OCI-LY3 (cell line): Measurements from ENCODE around the gene CDK12.
"Not testable (repeated sequence)": the region's sequence is repeated elsewhere in the genome, so short reads cannot be mapped to it uniquely, and the experiment has no call there.

Source experiments
- H2AFZ ChIP-seq: fragments of 200-600, 300-600 bp; shearing (Covaris generic); 2 replicates; pipeline ENCODE4 v1.6.0; 2014; ENCODE audit warnings: antibody characterized with exemption, low read depth, low read length
- H3K27ac ChIP-seq: fragments of 200-600, 300-600 bp; sonication (generic); 2 replicates; pipeline ENCODE4 v1.5.1; 2014; ENCODE audit warnings: mild to moderate bottlenecking, low read length, moderate library complexity, mixed read lengths
- H3K27me3 ChIP-seq: fragments of 200-600, 300-600 bp; sonication (generic); 2 replicates; pipeline ENCODE4 v1.6.1; 2014; ENCODE audit warnings: low read depth, low read length, mixed read lengths
- H3K36me3 ChIP-seq: fragments of 200-600, 300-600 bp; sonication (generic); replicated peaks from 2 replicates; pipeline ENCODE3; 2014; ENCODE audit warnings: low read depth, low read length, mixed read lengths
- H3K4me1 ChIP-seq: fragments of 300-600, 200-600 bp; sonication (generic); 2 replicates; pipeline ENCODE4 v1.6.1; 2014; ENCODE audit warnings: low read length, mixed read lengths
- H3K4me2 ChIP-seq: fragments of 200-600, 300-600 bp; sonication (generic); 2 replicates; pipeline ENCODE4 v1.6.1; 2014; ENCODE audit warnings: low read length, mixed read lengths
- H3K4me3 ChIP-seq: fragments of 300-600, 200-600 bp; sonication (generic); 2 replicates; pipeline ENCODE4 v1.5.1; 2014; ENCODE audit warnings: antibody characterized with exemption, mild to moderate bottlenecking, low read length, moderate library complexity
- H3K79me2 ChIP-seq: fragments of 300-600, 200-600 bp; shearing (Covaris generic); 2 replicates; pipeline ENCODE4 v1.6.1; 2014; ENCODE audit warnings: mild to moderate bottlenecking, low read length, mixed read lengths
- H3K9ac ChIP-seq: fragments of 300-600, 200-600 bp; shearing (Covaris generic); 2 replicates; pipeline ENCODE4 v1.6.0; 2014; ENCODE audit warnings: mild to moderate bottlenecking, low read length, moderate library complexity
- H3K9me3 ChIP-seq: fragments of 200-600, 300-600 bp; shearing (Covaris generic); 2 replicates; pipeline ENCODE4 v1.6.1; 2014; ENCODE audit warnings: low read length, mixed read lengths; ENCODE audit not compliant: insufficient read depth
- H4K20me1 ChIP-seq: fragments of 200-600, 300-600 bp; sonication (generic); 2 replicates; pipeline ENCODE4 v1.6.1; 2016; ENCODE audit warnings: low read length, mixed read lengths; ENCODE audit not compliant: insufficient read depth
- EZH2phosphoT487 ChIP-seq: fragments of 200-600 bp; shearing (Covaris generic); IDR thresholded peaks from 2 replicates; pipeline ENCODE4 v1.6.1; 2018; ENCODE audit warnings: antibody characterized with exemption, mixed run types, low read depth
- TF ChIP-seq, protein P1 (sequence below): fragments of 200-600, 300-600 bp; sonication (generic); IDR thresholded peaks from 2 replicates; pipeline ENCODE4 v1.5.1; 2014; ENCODE audit warnings: antibody characterized with exemption, low read length, low read depth

The CDK12 gene

DNA sequence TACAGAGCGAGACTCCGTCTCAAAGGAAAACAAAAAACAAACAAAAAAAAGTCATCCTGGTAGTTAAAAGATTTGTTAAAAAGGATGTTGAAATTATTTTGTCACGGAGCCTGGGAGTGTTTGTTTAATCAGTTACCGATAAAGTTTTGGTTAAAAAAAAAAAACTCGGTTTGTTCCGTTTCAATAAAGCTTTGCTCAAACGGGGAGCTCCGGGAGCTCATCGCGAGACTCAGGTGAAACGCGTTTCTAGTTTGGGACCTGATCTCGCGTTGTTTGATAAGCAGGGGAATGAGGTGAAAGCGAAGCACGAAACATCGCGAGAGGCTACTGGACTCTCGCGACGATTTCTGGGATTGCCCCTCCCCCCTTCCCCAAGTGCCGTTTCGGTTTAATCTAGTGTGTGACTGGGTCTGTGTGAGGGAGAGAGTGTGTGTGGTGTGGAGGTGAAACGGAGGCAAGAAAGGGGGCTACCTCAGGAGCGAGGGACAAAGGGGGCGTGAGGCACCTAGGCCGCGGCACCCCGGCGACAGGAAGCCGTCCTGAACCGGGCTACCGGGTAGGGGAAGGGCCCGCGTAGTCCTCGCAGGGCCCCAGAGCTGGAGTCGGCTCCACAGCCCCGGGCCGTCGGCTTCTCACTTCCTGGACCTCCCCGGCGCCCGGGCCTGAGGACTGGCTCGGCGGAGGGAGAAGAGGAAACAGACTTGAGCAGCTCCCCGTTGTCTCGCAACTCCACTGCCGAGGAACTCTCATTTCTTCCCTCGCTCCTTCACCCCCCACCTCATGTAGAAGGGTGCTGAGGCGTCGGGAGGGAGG, at the start of gene CDK12:
CDK12 (plus strand) TSS at position 374 of the 813 bp plus-strand sequence. CDS start 586 bp downstream, outside the sequence.
- peak within 1 kb of the TSS; percentile 97 for H3K4me2 ChIP-seq
- peak within 1 kb of the TSS; percentile 96 for H3K9ac ChIP-seq
- H3K4me3 ChIP-seq = peak within 1 kb of the TSS; percentile 95
- peak within 1 kb of the TSS; percentile 55 for H2AFZ ChIP-seq
- peaks cover 18% of the 10 kb centered on the region for H3K4me1 ChIP-seq
- peak within 1 kb of the TSS; percentile 91 for H3K27ac ChIP-seq
- no peaks in the 10 kb centered on the region for H3K9me3 ChIP-seq
- TF ChIP-seq, protein P1, sequence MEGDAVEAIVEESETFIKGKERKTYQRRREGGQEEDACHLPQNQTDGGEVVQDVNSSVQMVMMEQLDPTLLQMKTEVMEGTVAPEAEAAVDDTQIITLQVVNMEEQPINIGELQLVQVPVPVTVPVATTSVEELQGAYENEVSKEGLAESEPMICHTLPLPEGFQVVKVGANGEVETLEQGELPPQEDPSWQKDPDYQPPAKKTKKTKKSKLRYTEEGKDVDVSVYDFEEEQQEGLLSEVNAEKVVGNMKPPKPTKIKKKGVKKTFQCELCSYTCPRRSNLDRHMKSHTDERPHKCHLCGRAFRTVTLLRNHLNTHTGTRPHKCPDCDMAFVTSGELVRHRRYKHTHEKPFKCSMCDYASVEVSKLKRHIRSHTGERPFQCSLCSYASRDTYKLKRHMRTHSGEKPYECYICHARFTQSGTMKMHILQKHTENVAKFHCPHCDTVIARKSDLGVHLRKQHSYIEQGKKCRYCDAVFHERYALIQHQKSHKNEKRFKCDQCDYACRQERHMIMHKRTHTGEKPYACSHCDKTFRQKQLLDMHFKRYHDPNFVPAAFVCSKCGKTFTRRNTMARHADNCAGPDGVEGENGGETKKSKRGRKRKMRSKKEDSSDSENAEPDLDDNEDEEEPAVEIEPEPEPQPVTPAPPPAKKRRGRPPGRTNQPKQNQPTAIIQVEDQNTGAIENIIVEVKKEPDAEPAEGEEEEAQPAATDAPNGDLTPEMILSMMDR = no peak
- no peak for TF ChIP-seq EZH2phosphoT487
- peaks cover 36% of the 10 kb centered on the region for H4K20me1 ChIP-seq
- H3K79me2 ChIP-seq = peaks cover 51% of the 10 kb centered on the region
- H3K27me3 ChIP-seq = no peaks in the 10 kb centered on the region
- H3K36me3 ChIP-seq = peaks cover 24% of the 10 kb centered on the region

DNA sequence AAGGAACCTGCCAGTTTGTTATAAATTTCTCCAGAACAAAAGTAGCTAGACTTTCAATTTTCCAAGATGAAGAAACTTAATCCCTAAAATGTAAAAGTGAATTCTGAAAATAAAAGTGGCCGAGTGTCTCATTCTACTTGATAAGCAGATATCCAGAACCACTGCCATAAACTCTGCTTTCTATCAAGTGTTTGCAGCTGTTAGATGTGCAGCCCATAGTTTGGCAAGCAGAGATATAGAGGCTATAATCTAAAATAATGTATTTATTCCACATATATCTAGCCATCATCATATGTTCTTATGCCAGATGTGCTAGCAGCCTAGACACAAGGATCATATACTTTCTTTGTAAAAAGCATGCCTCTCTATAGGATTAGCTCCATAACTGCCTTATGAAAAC, 45.1 kb upstream of the CDK12 start:
- no peak overlapping the region for H2AFZ ChIP-seq
- no peaks in the 10 kb centered on the region for H4K20me1 ChIP-seq
- H3K9me3 ChIP-seq = no peaks in the 10 kb centered on the region
- H3K9ac ChIP-seq = no peak overlapping the region
- no peak overlapping the region for H3K4me2 ChIP-seq
- peaks cover 26% of the 10 kb centered on the region for H3K36me3 ChIP-seq
- H3K27me3 ChIP-seq = no peaks in the 10 kb centered on the region
- H3K79me2 ChIP-seq = no peaks in the 10 kb centered on the region
- no peaks in the 10 kb centered on the region; the same call in 1 of the 2 replicates for H3K4me1 ChIP-seq
- TF ChIP-seq, protein P1 = no peak
- TF ChIP-seq EZH2phosphoT487 = no peak
- no peak overlapping the region for H3K4me3 ChIP-seq
- no peak overlapping the region for H3K27ac ChIP-seq

- H3K9ac ChIP-seq = no peak overlapping the region
- no peaks in the 10 kb centered on the region for H3K9me3 ChIP-seq
- H3K27me3 ChIP-seq = no peaks in the 10 kb centered on the region
- H3K79me2 ChIP-seq = no peaks in the 10 kb centered on the region
- TF ChIP-seq EZH2phosphoT487 = no peak
- TF ChIP-seq, protein P1 = no peak
- no peaks in the 10 kb centered on the region for H3K4me1 ChIP-seq
- H3K27ac ChIP-seq = no peak overlapping the region
- no peak overlapping the region for H3K4me3 ChIP-seq
- H3K36me3 ChIP-seq = peaks cover 31% of the 10 kb centered on the region
- no peak overlapping the region for H2AFZ ChIP-seq
- no peak overlapping the region for H3K4me2 ChIP-seq
- H4K20me1 ChIP-seq = no peaks in the 10 kb centered on the region; the same call in 1 of the 2 replicates
Measured at GRCh38 chr17:39429600-39429999, 31.7 kb upstream of the CDK12 start.

GRCh38 chr17:39439868-39440267, 21.4 kb upstream of the CDK12 start:
- H3K36me3 ChIP-seq = peaks cover 33% of the 10 kb centered on the region
- not testable (repeated sequence) for H3K79me2 ChIP-seq, H3K4me2 ChIP-seq, H3K4me1 ChIP-seq, H3K9me3 ChIP-seq, H3K4me3 ChIP-seq, H4K20me1 ChIP-seq, H3K27me3 ChIP-seq, H3K9ac ChIP-seq, H2AFZ ChIP-seq, H3K27ac ChIP-seq
